ENCODE data around the gene FASTKD3.

The FASTKD3 gene

DNA sequence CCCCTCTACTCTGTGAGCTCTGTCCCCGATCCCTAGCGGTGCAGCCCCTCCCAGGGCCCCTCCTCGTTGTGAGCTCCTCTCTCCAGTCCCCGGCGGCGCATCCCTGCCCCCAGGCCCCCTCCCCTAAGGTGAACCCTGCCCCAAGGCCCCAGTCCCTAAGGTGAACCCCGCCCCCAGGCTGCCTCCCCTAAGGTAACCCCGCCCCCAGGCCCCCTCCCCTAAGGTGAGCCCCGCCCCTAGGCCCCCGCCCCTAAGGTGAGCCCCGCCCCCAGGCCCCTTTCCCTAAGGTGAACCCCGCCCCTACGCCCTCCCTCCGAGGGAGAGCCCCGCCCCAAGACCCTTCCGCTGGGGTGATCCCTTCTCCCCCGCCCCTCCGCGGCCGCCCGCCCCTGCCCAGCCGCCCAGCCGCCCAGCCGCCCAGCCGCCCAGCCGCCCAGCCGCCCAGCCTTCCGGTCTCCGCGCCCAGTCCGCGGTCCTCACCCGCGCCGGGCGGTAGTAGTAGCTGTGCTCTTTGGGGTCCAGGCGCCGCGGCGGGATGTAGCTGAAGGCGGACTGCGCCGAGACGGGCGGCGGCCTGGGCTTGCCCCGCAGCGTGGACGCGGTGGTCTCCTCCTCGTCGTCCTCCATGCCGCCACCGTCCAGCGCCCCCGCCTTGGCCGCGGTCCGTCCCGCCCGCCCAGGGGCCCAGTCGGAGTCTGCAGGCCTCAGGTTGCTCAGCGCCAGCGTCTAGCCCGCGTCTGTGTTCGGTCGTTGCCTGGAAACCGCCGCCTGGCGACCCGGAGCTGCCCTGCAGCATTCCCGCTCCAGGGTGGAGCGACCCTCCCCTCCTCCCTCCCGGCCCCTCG, 18.2 kb downstream of the FASTKD3 start, which contains the start of gene CFAP90:
Gene CFAP90 (minus strand): TSS at position 739 of the 845 bp plus-strand sequence. CDS start 112 bp downstream, at position 627.
- no peak for DNase-seq (ENCODE audit: low read depth, low spot score)

DNA sequence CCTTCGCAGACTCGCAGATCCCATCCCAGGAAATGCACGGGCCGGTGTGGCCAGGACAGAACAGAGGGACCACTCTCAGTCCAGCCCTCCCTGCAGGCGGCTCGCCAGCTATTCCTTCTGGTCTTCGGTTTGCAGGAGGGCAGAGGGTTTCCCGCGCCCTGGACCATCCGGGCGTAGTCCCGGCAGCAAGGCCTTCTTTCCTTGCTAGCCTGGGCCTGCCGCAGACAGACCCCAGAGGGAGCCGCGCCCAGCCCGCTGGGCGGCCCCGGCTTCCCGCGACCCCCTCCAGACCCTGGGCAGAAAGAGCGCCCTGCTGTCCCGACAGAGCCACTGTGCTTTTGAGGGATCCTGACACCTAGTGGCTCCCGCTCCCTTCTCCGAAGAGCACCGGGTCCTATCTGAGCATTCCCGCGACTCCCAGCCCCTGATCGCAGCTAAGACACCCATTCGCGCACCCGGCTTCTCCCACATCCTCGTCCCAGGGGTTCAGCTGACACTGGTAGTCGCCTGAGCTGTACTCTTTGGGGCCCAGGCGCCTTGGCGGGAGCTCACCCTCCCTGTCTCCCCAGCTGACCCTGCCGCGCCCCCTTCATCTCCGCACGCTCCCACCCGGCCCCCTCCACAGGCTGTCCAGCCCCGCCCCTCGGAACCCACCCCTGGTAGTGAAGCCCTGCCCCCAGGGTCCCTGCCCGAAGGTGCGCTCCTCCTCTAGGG, 19.0 kb downstream of the FASTKD3 start:
- no peak for DNase-seq (ENCODE audit: low read depth, low spot score)

DNA sequence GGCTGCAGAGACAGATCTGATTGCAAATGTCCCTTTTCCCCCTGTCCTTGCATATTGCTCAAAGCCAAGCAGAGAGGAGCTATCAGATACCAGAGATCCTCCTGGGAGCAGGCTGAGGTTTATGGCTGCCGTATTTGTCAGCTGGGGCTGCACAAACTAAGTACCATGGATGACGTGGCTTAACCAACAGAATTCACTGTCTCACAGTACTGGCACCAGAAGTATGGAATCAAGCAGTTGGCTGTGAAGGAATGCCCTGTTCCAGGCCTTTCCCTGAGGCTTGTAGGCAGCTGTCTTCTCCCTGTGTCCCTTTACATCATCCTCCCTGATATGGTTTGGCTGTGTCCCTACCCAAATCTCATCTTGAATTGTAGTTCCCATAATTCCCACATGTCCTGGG, 20.5 kb downstream of the FASTKD3 start:
- DNase-seq (ENCODE audit: low read depth, low spot score), result no peak

DNA sequence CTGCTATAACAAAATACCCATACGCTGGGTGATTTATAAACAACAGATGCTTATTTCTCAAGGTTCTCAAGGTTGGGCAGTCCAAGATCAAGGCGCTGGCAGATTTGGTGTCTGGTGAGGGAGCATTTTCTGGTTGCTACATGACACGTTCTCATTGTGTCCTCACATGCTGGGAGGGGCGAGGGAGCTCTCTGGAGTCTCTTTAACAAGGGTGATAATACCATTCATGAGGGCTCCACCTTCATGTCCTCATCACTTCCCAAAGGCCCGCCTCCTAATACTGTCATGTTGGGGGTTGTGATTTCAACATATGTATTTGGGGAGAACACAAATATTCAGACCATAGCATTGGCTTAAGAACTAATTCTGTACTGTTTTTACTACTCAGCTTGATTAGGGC, 22.5 kb downstream of the FASTKD3 start:
- no peak for DNase-seq (ENCODE audit: low read depth, low spot score)

DNA sequence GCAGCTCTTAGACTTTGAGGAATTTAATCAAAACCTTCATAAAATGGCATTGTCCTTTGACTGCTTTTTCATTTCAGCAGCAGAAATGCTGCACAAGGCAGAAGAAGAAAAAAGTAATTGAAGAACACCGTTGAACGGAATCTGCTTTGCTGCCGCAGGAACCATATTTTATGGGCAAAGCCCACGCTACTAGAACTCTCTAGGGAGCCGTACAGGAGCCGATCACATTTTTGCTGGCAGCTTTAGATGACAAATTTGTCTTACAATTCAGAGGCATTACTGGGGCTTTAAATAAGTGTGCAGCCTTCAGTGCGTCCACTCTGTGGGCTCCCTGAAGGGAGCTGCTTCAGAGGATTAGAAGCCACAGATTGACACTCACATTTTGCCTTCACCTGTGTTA, 23.3 kb downstream of the FASTKD3 start:
- DNase-seq (ENCODE audit: low read depth, low spot score), result no peak

DNA sequence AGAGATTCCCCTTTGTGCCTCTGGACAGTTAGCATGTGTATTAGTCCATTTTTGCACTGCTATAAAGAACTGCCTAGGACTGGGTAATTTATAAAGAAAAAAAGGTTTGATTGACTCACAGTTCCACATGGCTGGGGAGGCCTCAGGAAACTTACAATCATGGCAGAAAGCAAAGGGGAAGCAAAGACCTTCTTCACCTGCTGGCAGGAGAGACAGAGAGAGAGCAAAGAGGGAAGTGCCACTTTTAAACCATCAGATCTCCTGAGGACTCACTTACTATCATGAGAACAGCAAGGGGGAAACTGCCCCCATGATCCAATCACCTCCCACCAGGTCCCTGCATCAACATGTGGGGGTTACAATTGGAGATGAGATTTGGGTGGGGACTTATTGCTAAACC, 23.9 kb downstream of the FASTKD3 start:
- no peak for DNase-seq (ENCODE audit: low read depth, low spot score)

DNA sequence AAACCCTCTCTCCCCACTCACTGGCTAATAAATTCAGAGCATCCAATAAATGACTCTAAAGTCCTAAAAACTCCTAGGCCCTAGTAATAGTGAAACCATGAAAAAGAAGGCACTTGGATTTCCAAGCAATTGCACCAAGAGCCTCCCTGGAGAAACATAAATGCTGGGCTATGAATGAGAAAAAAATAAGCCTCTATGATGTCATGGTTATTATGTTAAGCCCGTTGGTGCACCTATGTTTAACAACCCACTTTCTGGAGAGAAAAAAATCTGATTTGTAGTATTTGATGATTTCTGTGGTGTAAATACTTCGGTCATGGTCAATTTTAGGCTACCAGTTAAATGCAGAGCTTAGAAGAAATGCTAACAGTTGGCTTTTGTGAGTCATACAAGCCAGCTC, 26.3 kb downstream of the FASTKD3 start:
- no peak for DNase-seq (ENCODE audit: low read depth, low spot score)

DNA sequence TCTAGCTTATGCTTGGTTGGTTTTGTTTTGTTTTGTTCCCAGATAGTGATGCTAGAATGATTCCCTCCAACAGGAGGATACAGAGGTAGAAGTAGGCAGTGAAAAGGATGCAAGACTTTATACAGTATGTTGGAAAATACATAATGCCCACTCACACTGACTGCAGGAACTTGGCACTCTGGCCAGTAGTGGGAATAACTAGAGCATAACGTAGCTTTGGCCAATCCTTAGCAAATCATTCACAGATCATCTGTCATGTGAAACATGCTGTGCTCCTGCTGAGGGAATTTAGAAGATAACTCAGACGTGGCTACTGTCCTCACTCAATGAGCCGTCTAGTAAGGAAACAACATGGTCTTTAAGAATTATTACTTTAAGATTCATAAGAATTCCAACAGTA, 31.4 kb downstream of the FASTKD3 start:
- DNase-seq (ENCODE audit: low read depth, low spot score), result no peak

DNA sequence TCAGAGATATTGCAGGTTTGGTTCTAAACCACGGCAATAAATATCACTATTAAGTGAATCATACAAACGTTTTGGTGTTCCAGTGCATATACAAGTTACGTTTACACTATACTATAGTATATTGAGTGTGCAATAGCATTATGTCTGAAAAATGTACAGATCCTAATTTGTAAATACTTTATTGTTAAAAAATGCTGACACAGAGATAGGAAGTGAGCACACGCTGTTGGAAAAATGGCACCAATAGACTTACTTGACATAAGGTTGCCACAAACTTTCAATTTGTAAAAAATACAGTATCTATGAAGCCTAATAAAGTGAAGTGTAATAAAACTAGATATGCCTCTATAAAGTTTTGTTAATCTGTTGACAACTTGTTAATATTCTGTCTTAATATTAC, 33.8 kb downstream of the FASTKD3 start:
- no peak for DNase-seq (ENCODE audit: low read depth, low spot score)

DNA sequence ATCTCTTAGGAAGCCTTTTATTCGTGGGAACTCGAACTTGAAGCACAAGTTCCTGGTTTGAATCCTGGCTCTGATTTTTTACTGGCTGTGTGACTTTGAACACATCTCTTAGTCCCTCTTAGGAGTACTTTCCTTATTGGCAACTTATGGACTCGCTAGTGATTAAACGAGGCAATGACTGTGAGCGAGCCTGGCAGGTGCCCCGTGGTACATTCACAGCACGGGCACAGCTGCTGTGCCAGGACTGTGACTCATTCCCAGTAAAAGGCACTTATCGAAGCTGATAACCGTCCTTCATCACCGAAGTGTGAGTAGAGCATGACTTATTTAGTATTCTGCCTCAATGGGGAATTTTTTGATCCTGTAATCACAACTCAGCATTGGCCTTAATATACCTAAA, 40.6 kb downstream of the FASTKD3 start:
- DNase-seq (ENCODE audit: low read depth, low spot score), result no peak

DNA sequence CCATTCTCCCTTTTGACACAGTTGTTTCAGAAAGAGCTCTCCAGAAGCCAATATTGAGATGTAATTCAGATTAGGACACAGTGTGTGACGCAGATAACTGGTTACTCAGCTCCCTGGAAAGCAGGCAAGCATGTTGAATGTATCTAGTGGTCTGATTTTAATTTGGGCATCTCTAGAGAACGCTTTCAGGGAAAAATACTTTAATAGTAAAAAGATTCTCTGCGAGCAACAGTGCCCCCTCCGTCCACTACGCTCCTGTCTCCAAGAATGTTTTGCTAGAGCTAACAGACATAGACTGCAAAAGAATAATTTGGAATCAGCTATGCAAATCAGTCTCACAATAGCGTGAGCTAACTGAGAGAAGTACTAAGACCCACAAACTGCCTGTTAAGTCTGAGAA, 41.2 kb downstream of the FASTKD3 start:
- DNase-seq (ENCODE audit: low read depth, low spot score), result no peak

DNA sequence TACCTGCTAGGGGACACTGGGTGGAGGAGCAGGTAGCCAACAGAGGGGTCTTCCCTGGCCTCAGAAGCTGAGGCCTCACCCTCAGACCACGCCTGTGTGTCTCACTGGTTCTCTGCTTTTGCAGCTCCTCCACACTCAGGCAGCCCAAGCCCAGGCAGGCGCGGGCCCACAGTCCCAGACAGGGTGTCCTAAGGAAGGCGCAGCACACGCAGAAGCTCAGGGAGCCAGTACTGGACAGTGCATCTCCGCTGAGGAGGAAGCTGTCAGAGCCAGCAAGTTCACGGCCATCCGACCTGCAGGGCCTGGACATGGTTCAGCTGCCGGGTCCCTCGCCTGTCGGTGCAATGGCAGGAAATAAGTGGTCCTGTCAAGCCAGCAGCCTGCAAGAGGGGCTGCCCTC, 43.2 kb downstream of the FASTKD3 start:
- DNase-seq (ENCODE audit: low read depth, low spot score), result no peak

DNA sequence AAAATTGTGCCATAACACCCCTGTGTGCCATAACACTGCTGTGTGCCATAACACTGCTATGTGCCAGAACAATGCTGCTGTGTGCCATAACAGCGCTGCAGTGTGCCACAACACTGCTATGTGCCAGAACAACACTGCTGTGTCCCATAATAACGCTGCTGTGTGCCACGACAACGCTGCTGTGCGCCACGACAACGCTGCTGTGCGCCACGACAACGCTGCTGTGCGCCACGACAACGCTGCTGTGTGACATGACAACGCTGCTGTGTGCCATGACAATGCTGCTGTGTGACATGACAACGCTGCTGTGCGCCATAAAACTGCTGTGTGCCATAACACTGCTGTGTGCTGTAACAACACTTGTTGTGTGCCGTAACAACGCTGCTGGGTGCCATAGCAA, 43.8 kb downstream of the FASTKD3 start:
- no peak for DNase-seq (ENCODE audit: low read depth, low spot score)

DNA sequence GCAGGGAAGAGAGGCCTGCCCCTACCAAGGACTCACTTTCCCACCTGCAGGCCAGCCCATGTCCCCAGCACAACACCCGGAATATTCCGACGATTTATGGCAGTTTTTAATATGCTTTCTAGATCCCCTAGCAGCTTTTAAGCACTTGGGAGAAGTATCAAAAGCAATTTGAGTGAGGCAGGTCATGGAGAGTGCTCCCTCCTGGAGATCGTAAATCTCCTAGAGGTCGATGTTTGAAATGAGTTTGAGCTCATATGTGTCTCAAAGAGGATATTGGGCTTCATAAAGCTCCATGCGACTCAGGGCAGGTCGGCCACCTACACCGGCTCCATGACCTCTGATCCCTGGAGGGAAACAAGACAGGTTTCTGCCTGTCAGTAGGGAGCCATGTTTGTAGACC, 45.2 kb downstream of the FASTKD3 start:
- no peak for DNase-seq (ENCODE audit: low read depth, low spot score)

DNA sequence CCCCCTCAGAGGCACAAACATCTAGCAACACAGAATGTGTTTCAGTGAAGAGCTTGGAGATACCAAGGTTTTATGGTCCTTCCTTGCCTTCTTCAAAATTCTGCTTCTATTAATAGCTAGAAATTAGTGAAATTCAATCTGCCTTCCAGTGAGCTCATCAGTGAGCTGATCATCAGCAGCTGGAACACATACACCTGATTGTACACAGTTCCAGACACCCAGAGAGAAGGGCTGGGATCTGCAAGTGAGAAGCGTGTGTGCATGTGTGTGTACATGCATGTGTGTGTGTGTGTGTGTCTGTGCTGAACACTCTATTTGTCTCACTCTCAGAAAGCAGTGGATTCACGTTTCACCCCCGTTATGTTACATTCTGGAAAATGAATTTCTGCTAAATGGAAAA, 46.4 kb downstream of the FASTKD3 start:
- DNase-seq (ENCODE audit: low read depth, low spot score), result no peak

DNA sequence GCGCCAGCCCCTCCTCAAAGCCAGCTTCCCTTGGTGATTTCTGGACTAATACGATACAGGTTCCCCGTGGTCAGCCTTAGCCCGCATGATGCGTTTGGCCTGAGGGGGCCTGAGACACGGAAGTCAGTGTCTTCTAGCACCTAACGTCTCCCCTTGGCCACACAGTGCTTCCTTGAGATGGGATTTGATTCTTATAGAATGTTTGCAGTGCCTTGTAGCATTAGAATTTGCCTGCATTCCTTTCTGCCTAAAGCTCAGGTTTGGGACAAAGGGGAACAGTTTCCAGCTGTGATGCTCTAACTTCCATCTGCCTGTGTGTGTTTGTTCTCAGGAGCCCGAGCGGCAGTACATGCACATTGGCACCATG, 52.3 kb downstream of the FASTKD3 start:
- DNase-seq (ENCODE audit: low read depth, low spot score), result no peak

DNA sequence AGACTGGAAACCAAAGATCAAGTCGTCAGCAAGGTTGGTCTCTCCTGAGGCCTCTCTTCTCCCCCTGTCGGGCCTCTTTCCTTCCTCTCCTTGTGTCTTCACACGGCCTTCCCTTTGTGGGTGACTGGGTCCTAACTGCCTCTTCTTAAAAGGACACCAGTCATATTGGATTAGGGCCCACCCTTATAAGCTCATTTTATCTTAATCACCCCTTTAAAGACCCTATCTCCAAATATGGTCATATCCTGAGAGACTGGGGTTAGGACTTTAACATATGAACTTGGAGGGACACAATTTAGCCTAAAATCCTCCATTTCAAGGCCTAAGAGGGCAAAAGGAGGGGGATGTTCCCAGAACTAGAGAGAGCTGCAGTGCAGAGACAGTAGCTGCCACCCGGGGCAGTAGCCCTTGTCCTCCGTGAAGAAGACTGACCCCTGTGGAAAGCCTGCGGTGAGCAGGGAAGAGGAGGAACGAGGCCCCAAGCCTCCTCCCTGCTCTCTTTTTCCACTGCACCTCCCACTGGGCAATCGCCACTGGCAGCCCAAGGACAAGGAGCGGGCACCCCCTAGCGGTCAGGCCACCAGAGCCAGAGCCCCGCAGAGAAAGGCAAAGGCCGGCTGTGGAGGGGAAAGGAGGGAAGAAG, 52.8 kb downstream of the FASTKD3 start:
- peak; percentile 23 for DNase-seq (ENCODE audit: low read depth, low spot score)

DNA sequence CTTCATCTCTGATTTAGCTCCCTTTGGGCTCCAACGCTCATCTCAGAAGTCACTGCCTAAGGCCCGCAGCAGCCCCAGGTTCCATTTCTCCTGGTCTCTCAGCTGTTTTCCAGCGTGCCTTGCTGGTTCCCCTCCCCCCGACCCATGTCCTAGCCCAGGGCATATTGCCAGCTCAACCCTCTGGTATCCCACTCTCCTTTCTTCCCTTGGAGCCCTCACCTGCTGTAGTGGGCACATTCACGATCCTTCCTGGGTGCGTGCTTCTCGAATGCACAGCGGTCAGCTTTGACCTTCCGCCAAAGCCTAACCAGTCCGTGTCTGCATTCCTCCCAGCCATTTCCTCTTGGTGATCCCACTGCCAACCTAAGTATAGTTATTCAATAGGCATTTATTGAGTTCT, 54.0 kb downstream of the FASTKD3 start:
- DNase-seq (ENCODE audit: low read depth, low spot score), result no peak

DNA sequence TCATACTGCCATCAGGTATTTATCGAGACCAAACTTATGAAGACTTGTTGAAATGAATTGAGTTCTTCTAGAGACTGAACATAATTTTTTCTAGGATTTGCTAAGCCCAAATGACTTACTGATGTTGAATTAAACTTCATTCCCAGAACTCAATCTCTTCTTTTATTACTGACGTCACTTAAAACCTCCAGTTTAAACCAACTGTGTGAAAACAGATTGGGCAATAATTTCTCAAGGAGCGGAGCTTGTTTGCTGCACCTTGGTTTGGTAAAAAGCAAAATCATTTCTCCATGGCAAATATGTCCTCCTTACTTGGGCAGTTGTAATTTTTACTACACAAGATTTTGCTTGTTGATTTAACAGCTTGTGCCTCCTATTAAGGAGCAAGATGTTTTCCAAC, 55.3 kb downstream of the FASTKD3 start:
- no peak for DNase-seq (ENCODE audit: low read depth, low spot score)

DNA sequence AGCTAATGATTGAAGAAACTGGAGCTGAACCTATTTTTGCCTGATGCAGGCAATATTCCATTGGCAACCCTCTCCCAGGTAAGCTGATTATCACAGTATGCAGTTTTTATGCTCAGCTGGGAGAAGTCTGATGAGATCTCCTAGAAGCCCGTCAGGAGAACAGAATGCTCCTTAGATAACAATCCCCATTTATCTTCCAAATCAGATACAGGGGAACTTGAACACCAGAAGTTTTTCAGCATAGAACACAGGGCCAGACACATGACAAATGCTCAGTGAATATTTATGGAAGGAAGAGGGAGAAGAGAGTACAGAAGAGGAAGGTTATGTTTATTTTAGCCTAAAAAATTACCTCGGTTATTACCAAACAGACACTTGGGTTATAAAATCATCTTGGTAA, 55.8 kb downstream of the FASTKD3 start:
- no peak for DNase-seq (ENCODE audit: low read depth, low spot score)

DNA sequence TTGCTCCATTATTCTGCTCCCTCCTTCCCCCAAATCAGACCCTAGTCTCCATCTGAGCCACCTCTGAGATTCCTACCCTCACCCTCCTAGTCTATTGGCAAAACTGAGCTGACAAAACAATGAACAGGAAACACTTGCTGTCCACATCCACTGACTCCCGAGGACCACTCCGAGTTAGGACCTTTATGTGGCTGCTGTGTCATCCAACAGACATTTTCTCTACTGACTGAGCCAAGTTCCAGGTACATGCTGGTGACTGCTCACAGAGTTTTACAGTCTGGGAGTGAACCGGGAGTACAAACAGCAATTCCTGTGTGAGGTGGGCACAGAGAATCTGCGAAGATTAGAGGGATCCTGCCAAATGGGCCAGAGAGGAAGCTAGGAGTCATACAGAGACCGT, 57.1 kb downstream of the FASTKD3 start:
- no peak for DNase-seq (ENCODE audit: low read depth, low spot score)
